Dermis microvascular lymphatic vessel endothelial cell (primary cell): Measurements from ENCODE around the gene ADAMTS13. TPM values are rescaled to one million over a fixed set of nuclear protein-coding genes. Genes with fewer than 3 reads are reported as not detected.
"Not testable (repeated sequence)": the region's sequence is repeated elsewhere in the genome, so short reads cannot be mapped to it uniquely, and the experiment has no call there.

Source experiments
- DNase-seq, 2 donors: peaks; one replicate each; pipeline versions ENCODE4 v3.0.0 to v3.0.0-alpha.2; 2010; ENCODE audit warnings: low read depth in 2 of 2
- total RNA-seq: library from RNA; depleted of rRNA; stranded (reverse); fragments of >200 nt; gene quantifications from 2 replicates; pipeline ENCODE4 v1.2.1, GENCODE V29; 2014

Gene ADAMTS13
- total RNA-seq, 1 donor from 2014 or later: 0.39 TPM

DNA sequence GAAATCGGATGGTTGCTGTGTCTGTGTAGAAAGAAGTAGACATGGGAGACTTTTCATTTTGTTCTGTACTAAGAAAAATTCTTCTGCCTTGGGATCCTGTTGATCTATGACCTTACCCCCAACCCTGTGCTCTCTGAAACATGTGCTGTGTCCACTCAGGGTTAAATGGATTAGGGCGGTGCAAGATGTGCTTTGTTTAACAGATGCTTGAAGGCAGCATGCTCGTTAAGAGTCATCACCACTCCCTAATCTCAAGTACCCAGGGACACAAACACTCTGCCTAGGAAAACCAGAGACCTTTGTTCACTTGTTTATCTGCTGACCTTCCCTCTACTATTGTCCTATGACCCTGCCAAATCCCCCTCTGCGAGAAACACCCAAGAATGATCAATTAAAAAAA lies 30.7 kb upstream of the ADAMTS13 start:
- DNase-seq: not testable (repeated sequence)

- not testable (repeated sequence) for DNase-seq
These were observed 29.9 kb upstream of the ADAMTS13 start for GRCh38 chr9:133392308-133392707.

GRCh38 chr9:133393399-133393798 lies 28.8 kb upstream of the ADAMTS13 start:
- DNase-seq: no peak

DNA sequence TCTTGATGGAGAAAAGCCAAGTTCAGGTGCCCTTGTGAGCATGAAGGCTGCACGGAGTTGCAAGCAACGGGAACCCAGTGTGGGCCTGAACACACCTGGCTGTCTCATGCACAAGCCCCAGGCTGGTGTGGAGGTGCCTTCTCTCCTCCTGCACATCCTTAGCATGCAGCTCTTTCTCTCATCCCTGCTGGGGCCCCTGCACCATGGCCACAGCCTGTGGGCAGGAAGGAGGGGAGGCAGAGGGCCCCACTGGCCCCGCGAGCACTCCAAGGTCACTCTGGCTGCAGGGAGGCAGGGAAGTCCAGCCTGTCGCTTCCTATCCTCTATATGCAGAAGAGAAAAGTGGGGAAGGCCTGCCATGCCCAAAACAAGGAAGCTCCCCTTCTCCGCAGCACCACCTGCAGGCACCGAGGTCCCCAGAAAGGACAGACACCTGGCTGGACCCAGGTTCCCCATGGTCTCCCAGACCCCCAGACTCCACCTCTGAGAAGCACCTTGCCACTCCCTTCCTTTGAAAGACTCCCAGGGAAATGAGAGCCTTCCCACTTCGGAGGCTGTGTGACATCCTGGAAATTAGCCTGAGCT lies 27.4 kb upstream of the ADAMTS13 start:
- DNase-seq: no peak

GRCh38 chr9:133396952-133397351 lies 25.2 kb upstream of the ADAMTS13 start:
- peak in 1 of 2 donors; percentile 23 for DNase-seq

- DNase-seq: no peak
These were observed 24.8 kb upstream of the ADAMTS13 start for GRCh38 chr9:133397370-133397769.

DNA sequence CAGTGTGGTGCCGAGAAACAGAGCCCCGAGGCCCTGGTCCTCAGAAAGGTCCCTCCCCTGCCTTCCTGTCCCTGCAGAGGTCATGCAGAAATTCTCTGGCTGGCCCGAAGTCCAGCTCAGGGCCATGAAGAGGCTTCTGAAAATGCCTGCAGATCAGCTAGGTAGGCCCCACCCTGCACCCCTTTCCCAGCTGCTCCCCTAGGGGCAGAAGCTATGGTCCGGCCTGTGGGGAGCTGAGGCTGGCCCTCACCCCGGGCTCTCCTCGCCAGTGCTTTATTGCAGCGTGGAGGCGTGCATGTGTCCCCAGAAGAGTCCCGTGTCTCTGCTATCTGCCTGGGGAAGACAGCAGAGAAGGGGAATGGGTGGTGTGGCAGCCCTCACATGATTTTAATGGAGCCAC lies 24.3 kb upstream of the ADAMTS13 start:
- no peak for DNase-seq

- no peak for DNase-seq
These were observed 21.9 kb upstream of the ADAMTS13 start for GRCh38 chr9:133400292-133400691.

DNA sequence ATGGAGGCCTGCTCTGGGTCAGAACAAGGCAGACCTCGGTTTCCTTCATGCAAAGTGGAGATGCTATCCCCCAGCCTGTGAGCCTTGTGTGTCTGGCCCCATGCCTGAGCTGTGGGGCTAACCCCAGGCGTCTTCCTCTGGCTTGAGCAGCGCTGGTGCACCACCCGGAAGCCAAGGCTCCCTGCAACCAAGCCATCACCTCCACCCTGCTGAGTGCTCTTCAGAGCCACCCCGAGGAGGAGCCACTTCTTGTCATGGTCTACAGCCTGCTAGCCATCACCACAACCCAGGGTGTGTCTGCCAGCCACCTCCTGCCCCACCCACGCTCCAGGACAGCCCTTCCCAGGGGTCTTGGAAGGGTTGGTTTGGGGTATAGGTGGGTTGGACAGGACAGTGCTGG lies 20.6 kb upstream of the ADAMTS13 start:
- DNase-seq: no peak

- no peak for DNase-seq
These were observed 19.5 kb upstream of the ADAMTS13 start for GRCh38 chr9:133402689-133403088.

DNA sequence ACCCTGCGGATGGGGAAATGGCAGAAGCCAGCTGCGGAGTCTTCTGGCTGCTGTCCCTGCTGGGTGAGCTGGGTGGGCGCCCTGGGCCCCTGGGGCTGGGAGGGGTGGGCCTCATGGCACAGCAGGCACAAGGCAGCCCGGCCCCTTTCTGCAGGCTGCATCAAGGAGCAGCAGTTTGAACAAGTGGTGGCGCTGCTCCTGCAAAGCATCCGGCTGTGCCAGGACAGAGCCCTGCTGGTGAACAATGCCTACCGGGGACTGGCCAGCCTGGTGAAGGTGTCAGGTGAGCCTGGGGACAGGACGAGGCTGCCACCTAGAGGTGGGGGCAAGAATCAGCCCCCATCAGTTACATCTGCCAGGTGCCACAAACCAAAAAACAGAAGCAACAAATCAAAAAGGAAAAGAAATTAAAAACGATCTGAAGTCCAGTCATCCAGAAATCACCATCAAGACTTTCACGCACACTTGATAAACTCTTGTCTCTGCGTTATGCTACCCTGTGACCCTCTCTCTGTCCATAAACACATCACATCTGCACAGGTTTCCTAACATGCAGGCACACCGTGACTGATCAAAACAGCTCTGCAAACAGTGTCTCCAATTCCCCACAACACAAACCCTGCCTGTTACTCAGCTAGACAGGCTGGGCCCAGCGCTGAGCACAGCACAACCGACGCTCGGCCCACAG lies 18.3 kb upstream of the ADAMTS13 start:
- DNase-seq: peak in 1 of 2 donors; percentile 38

GRCh38 chr9:133404454-133405002 lies 17.6 kb upstream of the ADAMTS13 start:
- no peak for DNase-seq

- peak in 1 of 2 donors; percentile 37 for DNase-seq
These were observed 16.4 kb upstream of the ADAMTS13 start for GRCh38 chr9:133405508-133406438.

- peak; percentile 53 to 79 for DNase-seq
These were observed 15.5 kb upstream of the ADAMTS13 start for GRCh38 chr9:133406480-133407307.

DNA sequence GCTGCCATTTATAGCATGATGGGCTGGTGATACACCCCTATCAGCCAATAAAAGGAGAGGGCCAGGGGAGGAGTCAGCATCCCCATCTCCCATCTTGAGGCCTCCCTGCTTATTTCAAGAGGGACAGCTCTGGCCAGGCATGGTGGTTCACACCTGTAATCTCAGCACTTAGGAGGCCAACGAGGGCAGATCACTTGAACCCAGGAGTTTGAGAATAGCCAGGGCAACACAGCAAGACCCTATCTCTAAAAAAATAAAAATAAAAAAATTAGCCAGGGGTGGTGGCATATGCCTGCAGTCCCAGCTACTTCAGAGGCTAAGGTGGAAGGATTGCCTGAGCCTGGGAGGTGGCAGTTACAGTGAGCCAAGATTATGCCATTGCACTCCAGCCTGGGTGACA lies 14.1 kb upstream of the ADAMTS13 start:
- no peak for DNase-seq

GRCh38 chr9:133415170-133415569 lies 7.0 kb upstream of the ADAMTS13 start:
- DNase-seq: no peak

GRCh38 chr9:133417541-133418461 lies 4.4 kb upstream of the ADAMTS13 start, which contains the start of gene REXO4:
REXO4 (minus strand) TSS chr9:133418010; CDS start chr9:133417844, 166 bp downstream.
- DNase-seq: peak; percentile 63 to 84

GRCh38 chr9:133419005-133419404 lies 3.2 kb upstream of the ADAMTS13 start:
- DNase-seq: no peak

DNA sequence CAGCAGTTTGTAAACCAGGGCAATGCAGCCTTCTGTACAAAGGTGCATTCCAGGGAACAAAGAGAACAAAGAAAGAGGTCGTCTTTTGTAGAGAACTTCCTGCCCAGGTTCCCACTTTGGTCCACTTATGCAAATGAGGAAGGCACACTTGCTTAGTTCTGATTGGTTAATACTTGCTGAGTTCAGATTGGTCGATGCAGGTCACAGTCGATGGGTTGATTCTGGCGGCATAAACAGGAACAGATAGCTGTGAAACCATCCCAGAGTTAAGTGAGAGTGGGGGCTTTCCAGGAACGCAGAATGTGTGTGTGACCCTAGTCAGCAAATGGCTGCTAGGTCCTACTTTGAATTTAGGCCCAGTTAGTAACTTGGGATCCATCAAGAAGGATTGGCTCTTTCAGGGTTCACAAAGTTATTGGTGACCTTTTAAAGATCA lies 1.8 kb upstream of the ADAMTS13 start:
- DNase-seq: no peak

GRCh38 chr9:133423216-133423615 lies 1.0 kb downstream of the ADAMTS13 start:
- no peak for DNase-seq
